Measurements from ENCODE around the gene SLC35F3. TPM values are rescaled to one million over a fixed set of nuclear protein-coding genes. Genes with fewer than 3 reads are reported as not detected.

The SLC35F3 gene
- total RNA-seq, 2 experiments from 2014 or later: 0.08 TPM; not detected in 1

DNA sequence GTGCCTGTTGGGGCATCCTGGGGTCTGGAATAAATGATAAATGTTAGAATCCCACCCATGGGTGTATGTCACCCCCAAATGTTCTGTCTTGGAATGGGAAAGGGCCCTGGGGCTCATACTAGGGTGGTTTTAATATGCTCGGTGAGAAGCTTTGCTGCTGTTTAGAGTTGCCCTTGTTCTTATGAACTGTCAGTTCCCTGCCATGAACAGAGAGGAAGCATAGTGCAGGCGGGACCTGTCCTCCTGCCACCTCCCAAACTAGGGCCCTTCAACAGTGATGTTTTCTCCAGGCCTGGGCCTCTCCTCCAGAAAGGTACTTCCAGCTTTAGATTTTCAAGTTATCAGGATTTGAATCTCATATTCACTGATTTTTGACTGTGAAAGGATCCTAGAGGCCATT, 388.1 kb downstream of the SLC35F3 start:
- peaks cover 5 to 10% of the 10 kb centered on the region in 2 experiments for H3K9me3 ChIP-seq (ENCODE audit: control insufficient read depth in 1 of 2, insufficient read depth in 1 of 2, low read length in 2 of 2)
- H3K36me3 ChIP-seq (ENCODE audit: insufficient read depth, low read length): no peaks in the 10 kb centered on the region
- H3K27me3 ChIP-seq (ENCODE audit: control insufficient read depth in 1 of 2, insufficient read depth in 2 of 2, low read length in 2 of 2): no peaks in the 10 kb centered on the region
- no peaks in the 10 kb centered on the region for H3K27me3 Mint-ChIP-seq
- no peaks in the 10 kb centered on the region for H3K36me3 Mint-ChIP-seq (ENCODE audit: low read depth)
- no peak overlapping the region for H3K4me3 Mint-ChIP-seq
- peaks cover 2% of the 10 kb centered on the region for H3K9me3 Mint-ChIP-seq
- ChIA-PET CTCF (interaction anchor here (3.4 kb wide), 1 partner anchor 17 kb away, joined by 12 read pairs; no protein-coding TSS in a partner anchor), POLR2A (no interaction called here)
- H3K27ac Mint-ChIP-seq: no peak overlapping the region
- TF ChIP-seq, protein P1, sequence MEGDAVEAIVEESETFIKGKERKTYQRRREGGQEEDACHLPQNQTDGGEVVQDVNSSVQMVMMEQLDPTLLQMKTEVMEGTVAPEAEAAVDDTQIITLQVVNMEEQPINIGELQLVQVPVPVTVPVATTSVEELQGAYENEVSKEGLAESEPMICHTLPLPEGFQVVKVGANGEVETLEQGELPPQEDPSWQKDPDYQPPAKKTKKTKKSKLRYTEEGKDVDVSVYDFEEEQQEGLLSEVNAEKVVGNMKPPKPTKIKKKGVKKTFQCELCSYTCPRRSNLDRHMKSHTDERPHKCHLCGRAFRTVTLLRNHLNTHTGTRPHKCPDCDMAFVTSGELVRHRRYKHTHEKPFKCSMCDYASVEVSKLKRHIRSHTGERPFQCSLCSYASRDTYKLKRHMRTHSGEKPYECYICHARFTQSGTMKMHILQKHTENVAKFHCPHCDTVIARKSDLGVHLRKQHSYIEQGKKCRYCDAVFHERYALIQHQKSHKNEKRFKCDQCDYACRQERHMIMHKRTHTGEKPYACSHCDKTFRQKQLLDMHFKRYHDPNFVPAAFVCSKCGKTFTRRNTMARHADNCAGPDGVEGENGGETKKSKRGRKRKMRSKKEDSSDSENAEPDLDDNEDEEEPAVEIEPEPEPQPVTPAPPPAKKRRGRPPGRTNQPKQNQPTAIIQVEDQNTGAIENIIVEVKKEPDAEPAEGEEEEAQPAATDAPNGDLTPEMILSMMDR (IDR thresholded peaks at IDR 0.05): no peak
- H3K4me1 Mint-ChIP-seq (ENCODE audit: low read depth): no peaks in the 10 kb centered on the region
- DNase-seq (no peak), ATAC-seq (ENCODE audit: poor library complexity) (no peak)
- no peak overlapping the region for H3K4me3 ChIP-seq (ENCODE audit: low read length)
- H3K4me1 ChIP-seq (ENCODE audit: insufficient read depth, low read length): no peaks in the 10 kb centered on the region
- no peak overlapping the region for H3K27ac ChIP-seq (ENCODE audit: low read depth in 1 of 2, low read length in 2 of 2)
- intact Hi-C loops (cut with DNase I, micrococcal nuclease): no loop called here

DNA sequence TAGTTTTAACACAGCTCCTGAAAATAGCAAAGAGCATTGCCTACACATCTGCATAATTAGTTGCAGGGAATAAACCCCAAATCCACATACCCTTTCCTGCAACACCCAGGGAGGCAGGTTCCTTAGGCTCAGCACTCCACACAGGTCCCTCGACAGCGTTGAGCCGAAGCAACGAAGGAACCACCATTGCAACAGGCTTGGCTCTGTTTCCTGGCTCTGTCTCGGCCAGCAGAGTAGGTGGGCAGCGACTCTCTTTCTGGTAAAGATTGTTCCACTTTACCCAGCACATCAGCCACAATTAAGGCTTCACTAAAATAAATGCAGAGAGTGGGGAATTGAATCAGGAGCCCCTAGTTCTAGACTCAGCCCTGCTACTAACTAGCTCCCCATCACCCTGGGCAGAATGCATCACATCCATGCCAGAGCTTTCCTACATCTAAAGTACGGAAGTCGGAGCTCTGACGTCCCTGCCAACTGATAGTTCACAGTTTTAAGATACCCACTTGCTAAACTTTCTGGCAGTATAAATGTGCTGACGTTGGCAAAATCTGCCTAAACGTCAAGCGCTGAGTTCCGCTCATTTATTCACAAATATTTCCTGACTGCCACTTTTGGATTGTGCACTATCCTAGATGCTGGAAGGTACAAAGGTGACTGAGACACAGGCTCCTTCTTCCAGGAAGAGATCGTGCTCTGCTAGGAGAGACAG, 389.8 kb downstream of the SLC35F3 start:
- TF ChIP-seq, protein P1 (IDR thresholded peaks at IDR 0.05): no peak
- Histone ChIP-seq H3K36me3 (ENCODE audit: insufficient read depth, low read length) (no peaks in the 10 kb centered on the region), H3K4me1 (ENCODE audit: insufficient read depth, low read length) (no peaks in the 10 kb centered on the region), H3K27ac (ENCODE audit: low read depth in 1 of 2, low read length in 2 of 2) (no peak overlapping the region), H3K4me3 (ENCODE audit: low read length) (no peak overlapping the region), H3K27me3 (ENCODE audit: control insufficient read depth in 1 of 2, insufficient read depth in 2 of 2, low read length in 2 of 2) (no peaks in the 10 kb centered on the region), H3K9me3 (ENCODE audit: control insufficient read depth in 1 of 2, insufficient read depth in 1 of 2, low read length in 2 of 2) (peaks cover 5 to 10% of the 10 kb centered on the region in 2 experiments)
- Mint-ChIP-seq H3K27me3 (no peaks in the 10 kb centered on the region), H3K9me3 (peaks cover 2% of the 10 kb centered on the region), H3K27ac (no peak overlapping the region), H3K36me3 (ENCODE audit: low read depth) (no peaks in the 10 kb centered on the region), H3K4me3 (no peak overlapping the region), H3K4me1 (ENCODE audit: low read depth) (no peaks in the 10 kb centered on the region)
- DNase-seq (no peak), ATAC-seq (ENCODE audit: poor library complexity) (no peak)
- intact Hi-C loops (cut with DNase I, micrococcal nuclease): no loop called here
- POLR2A ChIA-PET: no interaction called here
- CTCF ChIA-PET: interaction anchor here (3.4 kb wide), 1 partner anchor 15 kb away, joined by 12 read pairs; no protein-coding TSS in a partner anchor

DNA sequence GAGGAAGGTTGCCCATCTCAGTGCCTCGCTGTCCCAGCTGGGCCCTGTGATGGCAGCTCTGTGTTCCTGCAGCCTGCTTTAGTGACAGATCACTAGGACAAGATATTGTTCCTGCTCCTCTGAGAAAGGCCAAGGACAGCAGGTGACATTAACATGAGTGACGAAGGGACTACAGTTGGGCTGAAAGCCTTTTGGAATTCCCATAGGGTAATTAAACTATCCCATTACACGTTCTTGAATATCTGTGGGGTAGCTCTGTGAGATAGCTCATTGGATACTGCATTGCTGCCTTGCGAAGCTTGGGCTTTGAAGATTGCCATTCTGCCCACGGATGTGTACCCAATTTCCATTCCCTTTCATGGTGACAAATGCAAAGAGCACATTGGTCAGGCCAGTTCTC, 390.6 kb downstream of the SLC35F3 start:
- H3K36me3 Mint-ChIP-seq (ENCODE audit: low read depth): no peaks in the 10 kb centered on the region
- H3K4me3 Mint-ChIP-seq: no peak overlapping the region
- ChIA-PET CTCF (interaction anchor here (3.4 kb wide), 1 partner anchor 14 kb away, joined by 12 read pairs; no protein-coding TSS in a partner anchor), POLR2A (no interaction called here)
- H3K27ac Mint-ChIP-seq: no peak overlapping the region
- ATAC-seq (ENCODE audit: poor library complexity): no peak
- H3K27ac ChIP-seq (ENCODE audit: low read depth in 1 of 2, low read length in 2 of 2): no peak overlapping the region
- H3K4me3 ChIP-seq (ENCODE audit: low read length): no peak overlapping the region
- H3K4me1 ChIP-seq (ENCODE audit: insufficient read depth, low read length): no peaks in the 10 kb centered on the region
- no peaks in the 10 kb centered on the region for H3K27me3 ChIP-seq (ENCODE audit: control insufficient read depth in 1 of 2, insufficient read depth in 2 of 2, low read length in 2 of 2)
- intact Hi-C loops (cut with DNase I, micrococcal nuclease): no loop called here
- no peaks in the 10 kb centered on the region for H3K27me3 Mint-ChIP-seq
- H3K9me3 ChIP-seq (ENCODE audit: control insufficient read depth in 1 of 2, insufficient read depth in 1 of 2, low read length in 2 of 2): peaks cover 5% of the 10 kb centered on the region in 2 experiments
- H3K9me3 Mint-ChIP-seq: peaks cover under 1% of the 10 kb centered on the region
- no peaks in the 10 kb centered on the region for H3K36me3 ChIP-seq (ENCODE audit: insufficient read depth, low read length)
- TF ChIP-seq, protein P1 (IDR thresholded peaks at IDR 0.05): no peak
- no peak for DNase-seq
- H3K4me1 Mint-ChIP-seq (ENCODE audit: low read depth): no peaks in the 10 kb centered on the region

Measured in CD4-positive, alpha-beta T cell (primary cell).